ENCODE measurements around the gene TFAP2D.
A peak's percentile ranks its signal among the peaks of the same experiment; 100 is the strongest.

TFAP2D gene

GRCh38 chr6:50721978-50722377 lies 8.7 kb downstream of the TFAP2D start:
- DNase-seq = no peak

DNA sequence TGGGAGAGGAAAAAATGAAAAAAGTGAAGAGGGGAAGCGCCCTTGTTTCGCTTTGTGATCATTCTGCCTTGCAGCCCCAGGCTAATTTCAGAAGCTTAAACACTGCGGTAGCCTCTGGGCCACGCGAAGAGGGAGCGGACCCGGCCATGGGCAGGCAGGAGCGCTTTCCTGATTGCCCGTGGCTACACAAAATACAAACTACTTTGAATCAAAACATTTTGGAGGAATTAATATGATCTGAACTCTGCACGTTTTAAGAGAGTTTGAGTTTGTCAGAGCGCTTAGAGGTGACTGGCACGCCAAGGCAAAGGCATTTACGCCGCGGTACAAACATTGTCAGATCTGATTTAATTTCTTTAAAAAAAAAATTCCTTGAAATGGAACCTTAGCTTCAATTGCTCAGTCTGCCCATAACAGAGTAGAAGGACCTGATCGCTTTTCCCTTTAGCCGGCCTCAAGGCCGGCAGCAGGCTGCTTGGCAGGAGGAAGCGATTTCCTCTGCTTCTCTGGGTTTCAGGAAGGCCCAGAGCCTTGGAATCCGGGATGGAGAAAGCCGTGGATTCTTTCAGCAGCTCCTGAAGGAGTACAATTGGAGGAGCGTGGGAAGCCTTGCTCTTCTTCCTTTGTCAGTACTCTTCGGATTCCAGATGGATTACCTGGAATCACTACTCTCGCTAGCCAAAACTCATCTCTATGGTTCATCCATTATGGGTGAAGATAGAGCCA lies 9.7 kb downstream of the TFAP2D start:
- DNase-seq = no peak

- DNase-seq = no peak
Observed at GRCh38 chr6:50724381-50725124, 11.2 kb downstream of the TFAP2D start.

DNA sequence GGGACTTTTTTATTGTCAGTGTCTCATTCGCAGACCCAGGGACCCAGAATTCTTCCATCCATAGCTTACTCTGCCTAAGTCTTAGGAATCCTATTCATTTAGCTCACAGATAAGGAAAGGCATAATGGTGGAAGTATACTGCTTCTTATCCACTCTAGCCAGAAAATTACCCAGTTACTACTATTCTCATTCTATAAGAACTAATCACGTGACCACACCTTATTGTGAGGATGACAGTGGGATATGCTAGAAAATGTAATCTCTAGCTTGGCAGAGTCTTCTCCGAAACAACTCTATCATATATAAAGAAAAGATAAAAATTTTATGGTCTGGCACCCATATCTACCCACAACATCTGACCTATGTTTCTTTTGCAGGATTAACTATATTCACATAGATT lies 21.2 kb downstream of the TFAP2D start:
- no peak for DNase-seq

GRCh38 chr6:50742161-50742560 lies 28.8 kb downstream of the TFAP2D start:
- DNase-seq = no peak

- DNase-seq = no peak
Observed at GRCh38 chr6:50744976-50745375, 31.6 kb downstream of the TFAP2D start.

- no peak for DNase-seq
Observed at GRCh38 chr6:50762798-50763197, 49.5 kb downstream of the TFAP2D start.

DNA sequence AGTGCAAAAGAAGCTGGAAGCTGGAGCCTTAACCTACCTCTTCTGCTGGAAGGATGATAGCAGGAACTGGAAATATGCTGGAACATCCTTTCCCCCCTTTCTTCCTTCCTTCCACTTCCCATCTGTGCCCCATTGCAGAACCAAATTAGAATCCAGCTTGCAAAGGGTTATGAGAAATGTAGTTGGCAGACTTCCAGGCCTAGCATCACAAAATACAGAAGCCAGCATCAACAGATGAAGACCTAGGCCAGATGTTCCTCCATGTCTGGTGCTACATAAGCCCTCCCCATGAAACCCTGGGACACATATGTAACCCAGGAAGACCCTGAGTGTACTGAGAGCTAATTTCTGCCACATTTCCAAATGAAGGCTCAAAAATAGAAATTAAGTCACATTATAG lies 65.4 kb downstream of the TFAP2D start:
- DNase-seq = no peak

- no peak for DNase-seq
Observed at GRCh38 chr6:50780382-50780781, 67.1 kb downstream of the TFAP2D start.

GRCh38 chr6:50785921-50786320 lies 72.6 kb downstream of the TFAP2D start:
- no peak for DNase-seq

DNA sequence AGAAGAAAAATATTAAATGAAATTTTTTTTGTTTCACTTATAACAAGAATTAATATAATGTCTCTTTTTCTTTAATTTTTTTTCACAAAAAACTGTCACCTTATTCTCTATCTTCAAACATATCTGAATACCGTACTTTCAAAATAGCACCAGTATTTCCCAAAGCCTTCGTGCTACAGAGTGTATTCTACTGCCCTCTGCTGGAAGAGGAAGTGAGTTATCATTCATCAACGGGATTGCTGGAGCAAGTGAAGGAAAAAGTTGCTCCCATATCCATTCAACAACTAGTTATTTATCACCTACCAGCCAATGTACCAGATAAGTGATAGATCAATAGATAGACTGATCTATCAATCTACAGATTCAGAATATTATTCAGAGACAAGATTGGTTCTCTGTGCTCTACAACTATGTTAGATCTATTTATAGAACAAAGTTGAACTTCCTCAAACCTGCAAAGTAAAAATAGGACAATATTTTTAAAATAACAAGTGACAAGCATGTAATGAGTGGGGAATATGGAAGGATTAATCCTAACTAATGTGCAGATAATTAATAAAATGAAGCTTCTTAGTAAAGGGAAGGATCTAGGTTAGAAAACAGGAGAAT lies 78.7 kb downstream of the TFAP2D start:
- no peak for DNase-seq

- no peak for DNase-seq
Observed at GRCh38 chr6:50792771-50793170, 79.4 kb downstream of the TFAP2D start.

DNA sequence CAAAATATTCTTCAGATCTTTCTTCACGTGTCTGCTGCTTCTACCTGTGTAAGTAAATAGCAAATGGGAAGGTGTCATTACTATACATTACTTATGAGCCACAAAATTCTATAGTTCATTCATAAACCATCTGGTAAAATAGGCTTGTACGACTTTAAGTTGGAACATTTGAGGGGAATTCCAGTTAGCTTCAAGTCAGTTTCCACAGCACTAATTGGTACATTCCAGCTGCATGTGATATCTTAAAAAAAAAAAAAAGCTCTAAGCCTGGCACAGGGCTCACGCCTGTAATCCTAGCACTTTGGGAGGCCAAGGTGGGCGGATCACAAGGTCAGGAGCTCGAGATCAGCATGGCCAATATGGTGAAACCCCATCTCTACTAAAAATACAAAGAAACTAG lies 82.2 kb downstream of the TFAP2D start:
- no peak for DNase-seq

DNA sequence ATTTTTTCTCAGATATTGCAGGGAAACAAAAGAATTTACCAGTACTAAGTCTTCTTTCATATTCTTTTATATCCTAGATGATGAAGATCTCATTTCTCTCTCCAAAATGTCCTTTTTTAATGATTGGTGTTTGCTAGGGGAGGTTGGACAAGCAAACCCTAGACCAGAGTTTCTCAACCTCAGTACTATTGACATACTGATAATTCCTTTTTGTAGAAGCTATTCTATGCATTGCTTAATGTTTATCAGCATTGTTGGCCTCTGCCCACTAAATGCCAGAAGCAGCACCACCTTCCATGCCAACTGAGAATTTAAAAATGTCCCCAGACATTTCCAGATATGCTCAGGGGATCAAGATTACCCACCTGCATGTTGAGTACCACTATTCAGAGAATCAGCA lies 91.0 kb downstream of the TFAP2D start:
- no peak for DNase-seq

- DNase-seq = no peak
Observed at GRCh38 chr6:50807035-50807434, 93.7 kb downstream of the TFAP2D start.

DNA sequence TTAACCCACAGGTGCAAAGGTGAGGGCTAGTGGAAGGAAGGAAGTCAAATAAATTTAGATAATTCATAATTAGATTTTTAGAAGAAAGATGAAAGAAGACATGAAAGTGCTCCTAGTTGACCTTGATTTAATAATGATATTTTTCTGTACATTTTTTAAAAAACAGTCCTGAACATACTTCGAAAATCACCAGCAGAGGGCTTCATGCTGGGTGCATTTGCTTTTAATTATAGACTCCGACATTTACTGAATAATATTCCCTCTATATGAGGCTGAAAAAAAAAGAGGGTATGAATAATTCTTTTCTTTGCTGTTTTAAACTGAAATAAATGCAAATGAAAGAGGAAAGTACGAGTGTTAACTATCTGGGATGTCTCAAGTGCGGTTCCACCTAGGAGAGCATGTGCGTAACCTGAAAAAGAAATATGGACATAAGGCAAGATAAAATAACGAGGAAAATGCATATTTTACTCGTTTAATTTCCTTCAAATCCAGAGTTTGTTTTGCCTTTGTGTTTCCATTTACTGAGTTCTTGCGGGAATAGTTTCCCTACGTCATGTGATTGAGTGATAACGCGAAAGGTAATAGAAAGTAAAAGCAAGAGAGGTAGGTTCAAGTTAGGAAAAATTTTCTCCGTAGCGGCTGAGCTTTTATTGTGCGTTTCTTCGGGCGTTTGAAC lies 102.2 kb downstream of the TFAP2D start:
- DNase-seq = no peak

- DNase-seq = peak; percentile 58
Observed at GRCh38 chr6:50816115-50816675, 102.9 kb downstream of the TFAP2D start.

DNA sequence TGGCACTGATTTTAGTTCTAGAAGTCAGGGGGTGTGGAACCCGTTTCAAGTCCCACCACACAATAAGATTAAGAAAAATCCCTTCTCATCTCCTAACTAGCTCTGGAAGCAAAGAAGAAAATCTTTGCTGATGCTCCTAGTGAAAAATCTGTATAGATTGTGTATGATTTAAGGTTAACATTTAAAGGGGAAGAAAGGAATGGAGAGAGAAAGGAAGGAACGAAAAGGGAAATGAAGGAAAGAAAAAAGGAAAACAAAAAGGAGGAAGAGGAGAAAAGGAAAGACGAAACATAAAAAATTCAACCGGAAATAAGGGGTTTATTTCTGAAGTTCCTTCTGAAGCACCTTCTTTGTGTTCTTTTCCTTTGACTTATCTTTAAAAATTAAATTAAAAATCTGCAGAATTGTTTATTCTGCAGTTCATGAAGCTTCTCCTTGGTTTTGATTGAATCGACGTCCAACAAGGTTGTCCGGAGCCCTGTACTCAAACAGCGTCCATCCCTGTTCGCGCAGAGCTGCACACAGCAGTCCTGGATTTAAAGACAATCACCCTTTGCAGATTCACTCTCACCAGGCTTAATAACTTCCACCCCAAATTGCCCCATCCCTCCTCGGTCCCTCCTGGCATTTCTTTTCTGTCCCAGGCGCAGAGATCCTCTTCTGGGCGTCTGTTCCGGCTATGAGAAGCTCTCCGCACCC lies 103.8 kb downstream of the TFAP2D start:
- no peak for DNase-seq

- DNase-seq = no peak
Observed at GRCh38 chr6:50817646-50817950, 104.3 kb downstream of the TFAP2D start.

- DNase-seq = no peak
Observed at GRCh38 chr6:50818020-50818419, 104.7 kb downstream of the TFAP2D start.

GRCh38 chr6:50818673-50819072 lies 105.3 kb downstream of the TFAP2D start, which contains the start of gene TFAP2B:
TFAP2B (plus strand) TSS chr6:50818871; CDS start chr6:50818892, 21 bp downstream.
- no peak for DNase-seq

DNA sequence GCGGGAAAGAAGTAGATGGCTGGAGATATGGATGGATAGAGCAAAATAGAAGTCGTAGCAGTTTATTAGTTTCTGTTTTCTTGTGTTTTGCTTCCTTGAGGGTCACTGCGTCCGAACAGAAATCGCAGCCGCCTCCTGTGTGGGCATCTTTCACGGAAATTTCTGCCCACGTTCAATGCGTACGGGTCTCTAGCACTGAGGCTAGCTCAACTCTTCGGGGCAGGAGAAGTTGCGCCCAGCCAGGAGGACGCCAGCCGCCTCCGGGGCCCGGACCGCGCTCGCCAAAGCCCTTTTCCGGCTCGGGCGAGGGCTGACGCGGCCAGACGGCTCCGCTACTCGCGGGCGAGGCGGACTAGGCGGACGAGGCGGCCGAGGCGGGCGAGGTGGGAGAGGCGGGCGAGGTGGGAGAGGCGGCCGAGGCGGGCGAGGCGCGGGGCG lies 106.2 kb downstream of the TFAP2D start:
- no peak for DNase-seq
